Fibroblast of upper back skin (primary cell): Measurements from ENCODE around the gene DDX28.
"Not testable (repeated sequence)": the region's sequence is repeated elsewhere in the genome, so short reads cannot be mapped to it uniquely, and the experiment has no call there.

ENCODE experiments used
- DNase-seq: peaks from one replicate; pipeline ENCODE4 v3.0.0-alpha.2; 2013

DDX28 gene

GRCh38 chr16:68035227-68035626 is 12.2 kb upstream of the DDX28 start:
- no peak for DNase-seq

- DNase-seq = no peak
Observed at GRCh38 chr16:68033101-68033500, 10.1 kb upstream of the DDX28 start.

GRCh38 chr16:68031951-68032350 is 8.9 kb upstream of the DDX28 start:
- no peak for DNase-seq

- not testable (repeated sequence) for DNase-seq
Observed at GRCh38 chr16:68030108-68030507, 7.1 kb upstream of the DDX28 start.

- no peak for DNase-seq
Observed at GRCh38 chr16:68028996-68029395, 6.0 kb upstream of the DDX28 start.

- no peak for DNase-seq
Observed at GRCh38 chr16:68022278-68022727, 729 bp downstream of the DDX28 start.

- DNase-seq = no peak
Observed at GRCh38 chr16:68021490-68021889, 1.5 kb downstream of the DDX28 start.

GRCh38 chr16:68019167-68019680 is 3.8 kb downstream of the DDX28 start:
- no peak for DNase-seq

- no peak for DNase-seq
Observed at GRCh38 chr16:68015681-68016080, 7.4 kb downstream of the DDX28 start, which contains the start of gene DPEP2NB. Gene DPEP2NB (minus strand): TSS chr16:68015911. CDS start chr16:68015770, 141 bp downstream.

GRCh38 chr16:68013440-68013839 is 9.6 kb downstream of the DDX28 start:
- DNase-seq = no peak

- DNase-seq = not testable (repeated sequence)
Observed at GRCh38 chr16:68009872-68010271, 13.2 kb downstream of the DDX28 start.

GRCh38 chr16:68009157-68009735 is 13.8 kb downstream of the DDX28 start:
- DNase-seq = no peak

- DNase-seq = no peak
Observed at GRCh38 chr16:68005786-68006286, 17.2 kb downstream of the DDX28 start.

GRCh38 chr16:68005211-68005610 is 17.8 kb downstream of the DDX28 start:
- no peak for DNase-seq

GRCh38 chr16:68003031-68003430 is 20.0 kb downstream of the DDX28 start:
- peak; percentile 47 for DNase-seq

- no peak for DNase-seq
Observed at GRCh38 chr16:68000450-68000849, 22.6 kb downstream of the DDX28 start.

GRCh38 chr16:67999985-68000384 is 23.0 kb downstream of the DDX28 start:
- DNase-seq = no peak

- DNase-seq = not testable (repeated sequence)
Observed at GRCh38 chr16:67998779-67999688, 24.0 kb downstream of the DDX28 start, which contains the start of gene DPEP2. Gene DPEP2 (minus strand): TSS chr16:67999484. CDS start chr16:67993212, 6,272 bp downstream.

GRCh38 chr16:67998231-67998778 is 24.7 kb downstream of the DDX28 start:
- DNase-seq = not testable (repeated sequence)

- no peak for DNase-seq
Observed at GRCh38 chr16:67996666-67997065, 26.4 kb downstream of the DDX28 start.

- no peak for DNase-seq
Observed at GRCh38 chr16:67995423-67995822, 27.6 kb downstream of the DDX28 start.

GRCh38 chr16:67994040-67994408 is 29.0 kb downstream of the DDX28 start:
- DNase-seq = not testable (repeated sequence)
